Esophagus (tissue), 2 donors: ENCODE data around the gene NT5C3B. TPM values are rescaled to one million over a fixed set of nuclear protein-coding genes. Genes with fewer than 3 reads are reported as not detected.
A peak's percentile ranks its signal among the peaks of the same experiment; 100 is the strongest.
"Not testable (repeated sequence)": the region's sequence is repeated elsewhere in the genome, so short reads cannot be mapped to it uniquely, and the experiment has no call there.

Experiments
- H3K27ac ChIP-seq, 2 donors: one replicate each; pipeline ENCODE4 v1.5.1; 2013; ENCODE audit warnings: low read depth in 2 of 2, mild to moderate bottlenecking in 2 of 2, inconsistent platforms in 1 of 2, low read length in 1 of 2, moderate library complexity in 1 of 2
- H3K27me3 ChIP-seq, 2 donors: one replicate each; pipeline ENCODE4 v1.6.1; 2013; ENCODE audit warnings: low read length in 2 of 2, control low read depth in 1 of 2, mild to moderate bottlenecking in 1 of 2; ENCODE audit not compliant: insufficient read depth in 2 of 2, control insufficient read depth in 1 of 2
- H3K36me3 ChIP-seq, 2 donors: one replicate each; pipeline ENCODE4 v1.6.1; 2013; ENCODE audit warnings: low read length in 1 of 2; ENCODE audit not compliant: control insufficient read depth in 2 of 2, insufficient read depth in 2 of 2
- H3K4me1 ChIP-seq, 2 donors: one replicate each; pipeline ENCODE4 v1.6.1; 2013; ENCODE audit warnings: low read length in 1 of 2; ENCODE audit not compliant: control insufficient read depth in 2 of 2, insufficient read depth in 2 of 2
- H3K4me3 ChIP-seq, 2 donors: one replicate each; pipeline ENCODE4 v1.5.1; 2013; ENCODE audit warnings: low read length in 2 of 2, mild to moderate bottlenecking in 2 of 2, low read depth in 1 of 2, moderate library complexity in 1 of 2
- H3K9me3 ChIP-seq, 2 donors: one replicate each; pipeline ENCODE4 v1.6.1; 2013; ENCODE audit warnings: mild to moderate bottlenecking in 2 of 2, low read depth in 1 of 2, low read length in 1 of 2, moderate library complexity in 1 of 2; ENCODE audit not compliant: control insufficient read depth in 2 of 2, insufficient read depth in 1 of 2
- whole genome bisulfite sequencing, 2 donors: extraction: QIAGEN DNeasy Blood & Tissue Kit; methylation state at CpG; one replicate each; pipeline ENCODE4 v1.1.7; 2013; 5-methylcytosine and 5-hydroxymethylcytosine counted together
- polyA plus RNA-seq, 2 donors: library from polyadenylated mRNA; stranded (reverse); fragments of 200-250 nt; gene quantifications; one replicate each; pipeline ENCODE4 v1.2.3, GENCODE V29; 2013
- donor health status: healthy with polysubstance abuse.
- donor health status: Bipolar disorder and iron deficiency.

The NT5C3B gene
- polyA plus RNA-seq, result 10 to 100 TPM; 35.9 to 36.0 TPM

DNA sequence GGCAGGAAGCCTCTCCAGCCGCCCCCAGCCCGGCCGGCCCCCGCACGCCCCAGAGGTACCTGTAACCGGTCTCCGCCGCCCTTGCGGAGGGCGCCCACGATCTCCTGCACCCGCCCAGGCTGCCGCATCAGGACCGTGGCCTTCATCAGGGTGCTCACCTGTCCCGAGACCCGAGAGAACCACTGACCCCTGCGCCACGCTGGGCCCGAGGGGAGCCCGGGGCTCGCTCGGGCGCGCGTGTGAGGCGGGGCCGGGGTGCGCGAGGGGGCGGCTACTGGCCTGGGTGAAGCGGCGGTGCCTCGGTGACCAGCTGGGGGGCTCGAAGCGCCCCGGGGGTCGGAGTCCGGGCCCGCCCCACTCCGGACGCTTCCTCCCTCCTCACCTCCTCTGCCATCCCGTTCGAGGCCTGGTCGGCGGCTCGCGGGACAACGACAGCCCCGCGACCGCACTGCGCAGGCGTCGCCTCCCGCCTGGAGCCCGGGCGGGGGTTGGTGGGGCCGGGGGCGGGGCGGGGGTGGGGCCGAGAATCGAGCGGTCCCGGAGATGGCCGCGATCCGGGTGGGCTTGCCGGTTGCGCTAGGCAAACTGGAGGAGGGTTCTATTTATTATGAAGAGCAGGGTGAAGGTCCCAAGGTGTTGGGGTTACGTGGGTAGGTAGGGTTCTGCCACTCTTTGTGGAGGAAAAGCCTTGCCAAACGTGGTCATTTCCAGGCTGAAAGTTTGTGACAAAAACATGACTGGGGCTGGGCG is at the start of gene NT5C3B:
Gene NT5C3B, minus strand, starts transcription at position 433 of the 750 bp plus-strand sequence. Its CDS starts 39 bp downstream, at position 394.
- Histone ChIP-seq H3K36me3 (peaks cover 2 to 7% of the 10 kb centered on the region in 2 donors), H3K27ac (peak within 1 kb of the TSS; percentile 44 to 56), H3K9me3 (no peaks in the 10 kb centered on the region), H3K27me3 (no peaks in the 10 kb centered on the region), H3K4me3 (peak within 1 kb of the TSS; percentile 72 to 78), H3K4me1 (peaks cover 0 to 4% of the 10 kb centered on the region in 2 donors)
- WGBS, 2 donors, result 1 to 2% methylated on average over 44 to 72 of the region's 72 CpGs

DNA sequence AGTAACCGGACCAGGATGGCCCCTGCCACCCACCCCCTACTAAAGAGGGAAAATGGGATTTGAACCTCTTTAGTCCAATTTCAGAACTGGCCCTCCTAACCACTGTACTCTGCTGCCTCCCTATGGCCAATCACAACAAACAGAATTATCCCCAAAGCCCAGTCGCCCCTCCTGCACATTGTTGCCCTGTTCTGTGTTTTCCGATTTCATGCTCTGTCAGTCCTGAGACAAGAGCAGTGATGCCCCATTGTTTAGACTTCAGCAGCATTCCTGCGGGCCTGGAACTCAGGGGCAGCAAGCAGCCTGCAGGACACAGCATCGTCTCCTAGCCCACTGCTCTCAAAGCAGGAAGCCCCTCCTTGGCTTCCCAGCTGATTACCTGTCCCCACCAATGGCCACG is 49.7 kb upstream of the NT5C3B start:
- Histone ChIP-seq H3K27ac (no peak overlapping the region), H3K4me3 (no peak overlapping the region), H3K36me3 (peaks cover 14 to 32% of the 10 kb centered on the region in 2 donors), H3K9me3 (no peaks in the 10 kb centered on the region), H3K4me1 (no peaks in the 10 kb centered on the region), H3K27me3 (no peaks in the 10 kb centered on the region)
- WGBS, 2 donors, result 83 to 87% methylated on average over 6 of the region's 6 CpGs

DNA sequence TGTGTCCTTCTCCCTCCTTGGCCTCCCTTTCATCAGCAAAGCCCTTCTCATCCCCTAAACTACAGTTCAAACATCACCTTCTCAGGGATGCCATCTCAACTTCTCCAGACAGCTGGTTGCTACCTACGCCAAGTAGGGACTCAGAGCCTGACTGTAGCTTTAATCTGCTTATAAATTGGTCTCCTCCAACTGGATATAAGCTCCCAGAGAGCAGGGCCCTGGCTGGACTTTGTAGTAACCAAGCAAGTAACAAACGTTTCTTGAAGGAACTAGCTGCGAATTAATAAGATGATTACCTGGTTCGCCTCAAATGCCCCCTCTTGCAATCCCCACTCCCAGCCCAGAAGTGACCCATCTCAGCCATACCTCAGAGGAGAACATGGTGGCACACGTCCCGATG is 46.7 kb upstream of the NT5C3B start:
- Histone ChIP-seq H3K4me1 (no peaks in the 10 kb centered on the region), H3K9me3 (no peaks in the 10 kb centered on the region), H3K4me3 (no peak overlapping the region), H3K36me3 (peaks cover 21 to 34% of the 10 kb centered on the region in 2 donors), H3K27me3 (no peaks in the 10 kb centered on the region), H3K27ac (no peak overlapping the region)
- WGBS, 2 donors, result 86 to 90% methylated on average over 6 of the region's 6 CpGs

DNA sequence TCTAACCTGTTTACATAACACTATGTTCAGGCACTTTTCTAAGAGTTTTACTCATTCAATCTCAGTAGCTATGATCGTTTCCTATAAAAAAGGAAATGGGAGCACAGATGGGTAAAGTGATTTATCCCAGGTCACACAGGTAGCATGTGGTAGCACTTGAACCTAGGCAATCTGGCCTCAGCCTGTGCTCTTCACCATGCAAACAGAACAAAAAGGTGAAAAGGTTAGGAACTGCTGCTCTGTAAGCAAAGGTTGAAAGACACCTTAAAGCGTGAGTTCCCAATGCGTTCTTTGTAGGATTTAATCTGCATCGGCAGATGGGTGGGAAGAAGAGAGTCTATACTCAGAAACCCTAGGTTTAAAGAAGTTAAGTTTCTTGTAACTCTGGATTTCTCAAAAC is 44.1 kb upstream of the NT5C3B start:
- peaks cover 20 to 21% of the 10 kb centered on the region in 2 donors for H3K36me3 ChIP-seq
- 87 to 96% methylated on average over 4 of the region's 4 CpGs for WGBS, 2 donors

DNA sequence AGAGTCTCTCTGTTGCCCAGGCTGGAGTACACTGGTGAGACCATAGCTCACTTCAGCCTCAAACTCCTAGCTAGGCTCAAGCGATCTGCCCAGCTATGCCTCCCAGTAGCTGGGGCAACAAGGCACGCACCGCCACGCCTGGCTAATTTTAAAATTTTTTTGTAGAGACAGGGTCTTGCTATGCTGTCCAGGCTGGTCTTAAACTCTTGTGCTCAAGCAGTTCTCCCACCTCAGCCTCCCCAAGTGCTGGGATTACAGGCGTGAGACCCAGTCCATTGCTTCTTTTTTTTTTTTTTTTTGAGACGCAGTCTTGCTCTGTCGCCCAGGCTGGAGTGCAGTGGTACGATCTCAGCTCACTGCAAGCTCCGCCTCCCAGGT is 38.2 kb upstream of the NT5C3B start:
- peaks cover 16 to 35% of the 10 kb centered on the region in 2 donors for H3K36me3 ChIP-seq
- H3K27ac ChIP-seq, H3K4me3 ChIP-seq, H3K9me3 ChIP-seq, H3K4me1 ChIP-seq, H3K27me3 ChIP-seq: not testable (repeated sequence)
- WGBS, 2 donors, result 96 to 97% methylated on average over 6 to 9 of the region's 9 CpGs

More for the DNA sequence above, 44.1 kb upstream of the NT5C3B start:
- Histone ChIP-seq H3K27ac (no peak overlapping the region), H3K4me3 (no peak overlapping the region), H3K27me3 (no peaks in the 10 kb centered on the region), H3K4me1 (no peaks in the 10 kb centered on the region), H3K9me3 (no peaks in the 10 kb centered on the region)

DNA sequence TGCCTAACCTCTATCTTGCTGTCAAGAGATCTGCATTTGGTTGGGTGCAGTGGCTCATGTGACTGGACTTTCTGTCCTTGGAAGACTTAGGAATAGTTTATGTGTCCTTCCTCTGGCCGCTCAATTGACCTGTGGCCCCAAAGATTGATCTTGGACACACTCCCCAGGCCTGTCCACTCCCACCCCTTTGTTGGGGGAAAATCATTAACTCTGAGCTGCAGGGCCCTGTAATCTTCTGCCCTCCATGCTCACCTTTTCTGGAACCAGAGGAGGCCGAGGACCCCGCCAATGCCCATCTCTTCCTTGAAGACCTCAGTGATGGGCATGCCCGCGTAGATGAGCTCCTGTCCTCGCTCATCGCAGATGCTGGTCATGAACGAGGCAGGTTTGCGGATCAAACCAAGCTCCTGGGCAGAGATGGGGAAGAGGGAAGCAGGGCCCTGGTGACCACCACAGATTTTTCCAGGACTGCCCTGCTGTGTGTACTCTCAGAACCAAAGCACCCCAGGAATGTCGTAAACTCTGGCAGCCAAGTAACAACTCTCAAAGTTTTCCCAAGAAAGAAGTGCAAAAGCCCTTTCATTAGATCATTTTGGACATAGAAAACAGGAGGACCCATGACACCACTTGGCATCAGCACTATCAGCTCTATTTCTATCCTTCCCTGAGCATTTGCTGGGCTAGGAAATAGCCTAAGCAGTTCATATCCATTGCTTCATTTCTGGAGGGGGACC is 37.7 kb upstream of the NT5C3B start:
- no peak overlapping the region for H3K4me3 ChIP-seq
- H3K27ac ChIP-seq, result no peak overlapping the region
- no peaks in the 10 kb centered on the region for H3K9me3 ChIP-seq
- H3K36me3 ChIP-seq, result peaks cover 13 to 35% of the 10 kb centered on the region in 2 donors
- no peaks in the 10 kb centered on the region for H3K27me3 ChIP-seq
- H3K4me1 ChIP-seq, result no peaks in the 10 kb centered on the region
- WGBS, 2 donors, result 97 to 98% methylated on average over 10 of the region's 10 CpGs

DNA sequence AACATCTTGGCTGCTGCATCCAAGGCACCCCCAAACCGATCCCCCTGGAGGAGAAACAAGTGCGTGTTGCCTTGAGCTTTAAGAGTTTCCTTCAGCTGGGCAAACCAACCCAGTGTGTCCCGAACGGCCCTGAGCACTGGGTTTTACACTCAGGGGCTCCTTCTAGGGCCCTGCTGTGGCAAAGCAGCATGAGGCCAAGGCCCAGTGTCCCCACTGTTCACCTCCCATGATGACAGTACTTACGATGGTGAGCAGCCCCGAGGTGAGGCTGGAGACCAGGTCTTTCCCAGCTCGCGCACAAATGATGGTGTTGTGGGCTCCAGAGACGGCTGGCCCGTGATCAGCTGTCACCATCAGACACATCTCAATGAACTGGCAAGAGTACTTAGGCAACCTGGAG is 35.8 kb upstream of the NT5C3B start:
- 95 to 96% methylated on average over 10 of the region's 10 CpGs for WGBS, 2 donors
- Histone ChIP-seq H3K9me3 (no peaks in the 10 kb centered on the region), H3K36me3 (peaks cover 6 to 28% of the 10 kb centered on the region in 2 donors)

DNA sequence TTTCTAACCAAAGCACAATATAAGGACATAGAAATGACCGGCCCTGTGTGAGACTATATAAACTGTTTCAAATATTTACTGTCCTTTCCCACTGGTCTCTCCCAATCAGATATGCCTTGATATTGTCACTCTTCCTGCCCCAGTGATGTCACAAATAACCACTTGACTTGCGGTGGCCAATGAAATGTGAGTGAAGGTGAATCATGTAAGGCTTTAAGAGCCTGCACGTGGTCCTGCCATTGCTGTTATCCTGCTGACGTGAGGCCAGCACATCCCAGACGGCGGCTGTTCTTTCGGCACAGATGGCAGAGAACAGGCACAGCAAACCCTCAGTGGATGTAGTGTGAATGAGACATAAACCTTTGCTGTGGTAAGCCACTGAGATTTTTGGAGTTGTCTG is 34.6 kb upstream of the NT5C3B start:
- no peak overlapping the region for H3K27ac ChIP-seq

More for the DNA sequence above, 35.8 kb upstream of the NT5C3B start:
- H3K4me1 ChIP-seq, result no peaks in the 10 kb centered on the region
- H3K4me3 ChIP-seq, result no peak overlapping the region
- no peak overlapping the region for H3K27ac ChIP-seq
- no peaks in the 10 kb centered on the region for H3K27me3 ChIP-seq

DNA sequence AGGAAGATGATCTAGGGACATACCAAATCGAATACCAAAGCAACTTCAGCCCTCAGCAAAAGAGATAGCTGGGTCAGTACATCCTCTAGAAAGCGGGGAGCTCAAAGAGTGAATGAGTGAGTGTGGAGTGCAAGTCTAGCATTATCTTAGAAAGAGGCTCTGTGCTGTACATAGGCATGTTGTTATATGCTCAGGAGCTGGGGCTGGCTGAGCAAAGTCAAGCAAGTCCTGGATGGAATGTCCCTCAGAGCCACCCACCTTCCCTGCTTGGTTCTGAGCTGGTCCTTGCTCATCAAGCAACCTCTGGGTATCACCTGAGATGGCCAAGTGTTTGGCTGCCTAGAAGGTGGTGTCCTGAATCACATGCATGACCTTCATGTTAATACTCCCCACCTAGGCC is 34.1 kb upstream of the NT5C3B start:
- no peaks in the 10 kb centered on the region for H3K9me3 ChIP-seq

More for the DNA sequence above, 34.6 kb upstream of the NT5C3B start:
- Histone ChIP-seq H3K4me3 (no peak overlapping the region), H3K4me1 (no peaks in the 10 kb centered on the region), H3K27me3 (no peaks in the 10 kb centered on the region), H3K9me3 (no peaks in the 10 kb centered on the region), H3K36me3 (peaks cover 6 to 28% of the 10 kb centered on the region in 2 donors)
- 84 to 90% methylated on average over 7 of the region's 7 CpGs for WGBS, 2 donors

More for the DNA sequence above, 34.1 kb upstream of the NT5C3B start:
- Histone ChIP-seq H3K27me3 (no peaks in the 10 kb centered on the region), H3K36me3 (peaks cover 6 to 28% of the 10 kb centered on the region in 2 donors), H3K4me3 (no peak overlapping the region), H3K4me1 (no peaks in the 10 kb centered on the region), H3K27ac (peak overlapping the region in 1 of 2 donors; percentile 68)
- 90 to 94% methylated on average over 2 of the region's 2 CpGs for WGBS, 2 donors
